NCI-H1092 (cell line): ENCODE data around the gene PTH1R.

ENCODE experiments used
- DNase-seq: peaks from one replicate; lab custom pipeline; 2025; lab: John Stamatoyannopoulos, UW

The PTH1R gene

GRCh38 chr3:46946856-46947545 is 69.5 kb downstream of the PTH1R start:
- DNase-seq: no peak

GRCh38 chr3:46947546-46947901 is 70.0 kb downstream of the PTH1R start:
- no peak for DNase-seq

- DNase-seq: no peak
Measured at GRCh38 chr3:46947981-46948791, 70.7 kb downstream of the PTH1R start.

- DNase-seq: no peak
Measured at GRCh38 chr3:46948830-46949671, 71.5 kb downstream of the PTH1R start.

- no peak for DNase-seq
Measured at GRCh38 chr3:46950177-46950576, 72.7 kb downstream of the PTH1R start.

- DNase-seq: no peak
Measured at GRCh38 chr3:46950650-46951241, 73.2 kb downstream of the PTH1R start.

- DNase-seq: no peak
Measured at GRCh38 chr3:46952813-46953212, 75.3 kb downstream of the PTH1R start.
